HuH-7 (cell line): ENCODE results near the gene ZNF814.
"Not testable (repeated sequence)": the region's sequence is repeated elsewhere in the genome, so short reads cannot be mapped to it uniquely, and the experiment has no call there.

Experiments
- DNase-seq: peaks from one replicate; pipeline ENCODE4 v3.0.0; 2011; ENCODE audit warnings: low spot score

ZNF814 gene

DNA sequence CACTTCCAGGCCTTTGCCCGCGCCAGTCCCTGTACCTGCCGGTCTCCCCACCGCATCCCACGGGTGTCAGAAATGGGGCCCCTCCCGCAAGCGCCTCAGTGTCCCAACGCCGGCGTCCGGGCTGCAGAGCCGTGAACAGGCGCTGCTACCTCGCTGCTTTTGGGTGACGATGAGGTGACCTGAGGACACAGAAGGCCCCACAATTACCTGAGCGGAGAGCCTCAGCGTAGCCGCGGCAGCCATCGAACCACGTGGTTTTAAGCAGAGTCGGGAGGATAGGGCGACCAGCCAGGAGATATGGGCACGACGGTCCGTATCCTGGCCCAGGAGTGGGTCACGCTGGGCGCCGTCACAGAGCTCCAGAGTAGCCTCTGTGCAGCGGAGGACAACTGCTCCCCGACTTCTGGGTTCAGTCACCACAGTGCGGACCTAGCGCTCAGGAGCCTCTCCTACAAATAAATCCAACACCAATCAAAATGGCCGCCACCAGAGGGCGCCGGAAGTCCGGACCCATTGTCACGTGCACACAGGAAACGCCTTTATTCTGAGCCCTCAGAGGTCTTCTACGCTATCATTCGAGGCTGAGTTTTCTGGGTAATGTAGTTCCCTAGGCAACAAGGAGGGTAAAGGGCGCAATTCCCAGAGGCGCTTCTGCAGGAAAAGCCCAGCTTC is at the start of gene ZNF814:
ZNF814 (minus strand) TSS at position 478 of the 672 bp plus-strand sequence; CDS start at position 243, 235 bp downstream.
- no peak for DNase-seq

DNA sequence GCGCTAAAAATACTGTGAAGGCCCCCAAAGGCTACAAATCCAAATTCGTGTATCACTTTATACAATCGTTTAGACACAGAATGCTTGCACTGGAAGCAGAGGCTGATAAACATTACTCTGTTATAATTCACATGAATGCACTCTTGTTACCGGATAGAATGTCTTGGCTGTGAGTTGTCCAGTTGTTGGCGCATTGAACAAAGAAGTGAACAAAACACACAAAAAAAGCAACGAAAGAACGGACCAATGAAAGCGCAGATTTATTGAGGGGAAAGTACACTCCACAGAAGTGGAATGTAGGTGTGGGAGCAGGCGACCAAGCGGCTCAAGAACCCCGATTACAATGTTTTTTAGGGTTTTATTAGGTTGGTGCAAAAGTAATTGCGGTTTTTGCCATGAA is 46.9 kb upstream of the ZNF814 start:
- no peak for DNase-seq

DNA sequence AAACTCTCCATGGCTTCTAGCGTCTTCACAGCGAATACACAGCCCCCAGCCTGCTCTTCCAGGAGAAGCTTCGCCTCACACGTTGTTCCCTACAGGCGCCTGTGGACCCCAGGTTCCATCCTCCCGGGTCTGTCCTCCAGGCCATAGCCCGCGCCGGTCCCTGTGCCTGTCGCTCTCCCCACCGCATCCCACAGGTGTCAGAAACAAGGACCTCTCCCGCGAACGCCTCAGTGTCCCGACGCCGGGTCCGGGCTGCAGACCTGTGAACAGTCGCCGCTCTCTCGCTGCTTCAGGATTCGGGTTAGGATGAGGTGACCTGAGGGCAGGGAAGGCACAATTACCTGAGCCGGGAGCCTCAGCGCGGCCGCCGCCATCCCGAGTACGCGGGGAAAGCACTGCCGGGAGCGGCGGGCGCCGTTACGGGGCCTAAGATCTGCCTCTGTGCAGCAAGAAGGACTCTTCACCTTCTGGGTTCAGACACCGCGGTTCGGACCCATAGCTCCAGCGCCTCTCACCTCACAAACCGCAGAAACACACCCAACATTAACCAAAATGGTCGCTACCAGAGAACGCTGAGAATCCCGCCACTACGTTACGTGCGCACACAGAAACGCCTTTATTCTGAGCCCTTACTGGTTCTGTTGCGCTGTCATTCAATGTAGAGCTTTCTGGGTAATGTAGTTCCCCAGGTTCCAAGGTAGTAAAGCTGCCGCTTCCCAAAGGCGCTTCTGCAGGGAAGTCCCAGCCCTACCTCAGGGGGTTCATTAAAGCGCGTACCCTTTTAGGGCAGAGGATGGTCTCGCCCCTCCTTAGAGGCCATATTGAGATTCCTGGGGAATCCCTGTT is 46.2 kb upstream of the ZNF814 start, which contains the start of gene ZNF418:
ZNF418 (minus strand) TSS at position 583 of the 846 bp plus-strand sequence. CDS start 1,580 bp downstream, outside the sequence.
- no peak for DNase-seq

DNA sequence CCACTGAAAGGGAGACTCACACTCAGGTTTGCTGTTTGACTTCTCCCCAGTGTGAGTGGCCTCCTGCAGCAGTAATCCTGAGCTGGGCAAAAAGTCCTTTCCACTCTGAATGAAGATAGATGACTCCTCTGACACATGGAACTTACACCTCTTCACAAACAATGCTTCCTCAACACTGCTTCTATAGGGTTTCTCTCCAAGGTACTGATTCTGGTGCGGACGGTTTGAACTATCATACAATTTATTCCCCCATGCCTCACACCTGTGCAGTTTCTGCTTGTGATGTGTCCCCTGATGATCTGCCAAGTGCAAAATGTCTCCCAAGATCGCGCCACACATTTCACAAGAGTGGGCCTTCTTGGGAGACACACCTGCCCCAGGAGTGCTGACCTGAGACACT is 38.8 kb upstream of the ZNF814 start:
- DNase-seq, result no peak

DNA sequence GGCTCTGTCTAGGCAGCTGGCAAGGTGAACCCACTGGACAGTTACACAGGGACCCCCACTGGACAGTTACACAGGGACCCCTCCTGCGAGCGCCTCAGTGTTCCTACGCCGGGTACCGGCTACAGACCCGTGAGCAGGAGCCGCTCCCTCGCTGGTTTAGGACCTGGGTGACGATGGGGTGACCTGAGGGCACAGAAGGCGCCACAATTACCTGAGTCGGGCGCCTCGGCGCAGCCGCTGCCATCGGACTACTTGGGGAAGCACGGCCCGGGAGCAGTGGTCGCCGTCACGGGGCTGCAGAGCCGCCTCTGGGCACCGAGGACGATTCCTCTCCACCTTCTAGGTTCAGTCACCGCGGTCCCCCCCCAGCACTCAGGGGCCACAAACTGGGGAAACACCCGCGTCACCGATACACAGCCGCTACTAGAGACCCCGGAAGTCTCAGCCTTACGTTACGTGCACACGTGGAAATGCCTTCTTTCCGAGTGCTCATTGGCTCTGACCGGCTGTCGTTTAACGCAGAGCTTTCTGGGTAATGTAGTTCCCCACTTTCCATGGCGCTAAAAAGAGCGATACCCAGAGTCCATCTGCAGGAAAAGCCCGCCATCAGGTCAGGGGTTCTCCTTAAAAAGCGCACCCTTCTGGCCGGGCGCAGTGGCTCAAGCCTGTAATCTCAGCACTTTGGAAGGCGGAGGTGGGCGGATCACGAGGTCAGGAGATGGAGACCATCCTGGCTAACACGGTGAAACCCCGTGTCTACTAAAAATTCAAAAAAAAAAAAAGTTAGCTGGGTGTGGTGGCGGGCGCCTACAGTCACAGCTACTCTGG is 27.5 kb upstream of the ZNF814 start, which contains the start of gene ZNF417:
ZNF417 (minus strand) TSS at position 425 of the 828 bp plus-strand sequence; CDS start at position 244, 181 bp downstream.
- DNase-seq, result peak; percentile 92

DNA sequence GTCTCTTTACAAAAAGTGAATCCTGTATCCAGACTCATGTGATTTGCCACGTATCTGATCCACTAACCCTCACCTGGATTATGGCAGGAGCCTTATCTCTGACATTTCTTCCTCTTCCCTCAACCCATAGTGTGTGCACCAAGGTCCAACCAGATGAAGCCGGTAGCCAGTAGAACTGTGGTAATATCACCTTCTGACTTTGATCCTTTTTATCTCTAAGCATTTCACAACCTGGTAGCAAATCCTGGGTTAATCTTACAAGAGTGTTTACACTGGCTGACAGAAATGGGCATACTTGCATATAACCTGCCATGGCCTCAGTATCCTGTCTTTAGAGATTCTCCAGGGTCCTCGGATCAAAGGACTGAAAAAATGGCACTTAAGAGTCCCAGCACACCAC is 25.7 kb upstream of the ZNF814 start:
- DNase-seq, result no peak

DNA sequence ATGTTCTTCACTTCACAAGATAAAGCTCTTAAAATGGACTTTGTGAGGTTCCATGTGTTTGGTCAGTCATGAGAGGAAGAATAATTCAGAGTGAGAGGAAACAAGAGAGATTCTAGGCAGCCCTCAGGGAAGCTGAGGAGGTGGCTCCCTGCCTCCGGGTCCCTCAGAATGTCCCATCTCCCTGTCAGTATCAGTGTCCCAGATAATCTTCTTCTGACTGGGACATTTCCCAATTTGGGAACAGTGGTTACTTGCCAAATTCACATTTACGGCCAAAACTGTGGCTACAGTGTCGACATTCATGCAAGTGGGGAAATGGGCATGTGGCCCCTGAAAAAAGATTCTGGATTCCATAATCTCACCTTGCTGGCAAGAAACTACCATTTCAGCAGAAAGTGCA is 18.6 kb upstream of the ZNF814 start:
- DNase-seq, result no peak

DNA sequence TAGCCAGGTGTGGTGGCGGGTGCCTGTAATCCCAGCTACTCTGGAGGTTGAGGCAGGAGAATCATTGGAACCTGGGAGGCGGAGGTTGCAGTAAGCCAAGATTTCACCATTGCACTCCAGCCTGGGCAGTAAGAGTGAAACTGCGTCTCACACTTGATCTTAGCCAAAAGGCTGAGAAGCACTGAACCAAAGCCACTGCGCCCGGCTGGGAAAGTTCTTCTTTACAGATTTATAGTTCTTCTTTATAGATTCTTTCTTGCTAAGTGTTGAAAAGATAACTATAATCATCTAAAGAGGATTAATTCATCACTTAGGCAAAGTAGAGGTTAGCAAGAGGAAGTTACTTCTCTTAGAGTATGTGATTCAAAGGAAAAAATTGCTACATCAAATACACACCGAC is 16.4 kb upstream of the ZNF814 start:
- DNase-seq, result no peak

DNA sequence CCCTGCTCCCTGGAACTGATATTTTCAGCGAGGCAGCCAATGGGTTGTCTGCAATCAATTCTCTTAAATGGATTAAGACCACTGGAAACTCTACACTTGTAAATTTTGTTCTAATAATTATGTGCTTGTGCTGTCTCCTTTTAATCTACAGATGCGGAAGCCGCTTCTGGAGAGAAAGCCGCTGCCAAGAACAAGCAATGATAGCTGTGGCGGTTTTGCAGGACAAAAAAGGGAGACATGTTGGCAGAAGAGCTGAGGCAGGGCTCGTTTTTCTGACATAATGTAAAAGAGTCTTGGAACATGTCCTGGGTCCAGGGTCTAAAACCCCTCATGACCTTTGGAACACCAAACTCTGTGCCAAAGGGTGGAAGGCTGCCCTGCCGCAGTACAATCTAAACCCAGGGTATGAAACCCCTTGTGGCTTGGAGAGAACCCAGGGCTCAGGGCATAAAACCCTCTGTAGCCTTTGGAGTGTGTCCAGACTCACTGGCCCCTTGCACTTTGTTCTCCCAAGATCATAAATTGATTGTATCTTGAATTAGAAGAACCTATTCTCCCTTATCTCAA is 14.9 kb upstream of the ZNF814 start:
- no peak for DNase-seq

DNA sequence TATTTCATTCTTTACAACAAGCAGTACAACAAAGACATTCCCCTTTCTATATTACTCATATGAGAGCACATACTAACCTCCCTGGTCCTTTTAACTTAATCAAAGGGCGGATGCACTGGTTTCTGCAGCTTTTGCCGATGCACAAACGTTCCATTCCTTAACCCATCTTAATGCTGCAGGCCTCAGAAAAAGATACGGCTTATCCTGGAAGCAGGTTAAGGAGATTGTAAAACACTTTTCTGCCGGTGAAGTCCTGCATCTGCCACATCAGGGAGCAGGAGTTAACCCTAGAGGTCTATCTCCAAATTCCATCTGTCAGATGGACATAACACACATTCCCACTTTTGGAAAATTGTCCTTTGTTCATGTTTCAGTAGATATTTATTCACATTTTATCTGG is 11.5 kb upstream of the ZNF814 start:
- no peak for DNase-seq

DNA sequence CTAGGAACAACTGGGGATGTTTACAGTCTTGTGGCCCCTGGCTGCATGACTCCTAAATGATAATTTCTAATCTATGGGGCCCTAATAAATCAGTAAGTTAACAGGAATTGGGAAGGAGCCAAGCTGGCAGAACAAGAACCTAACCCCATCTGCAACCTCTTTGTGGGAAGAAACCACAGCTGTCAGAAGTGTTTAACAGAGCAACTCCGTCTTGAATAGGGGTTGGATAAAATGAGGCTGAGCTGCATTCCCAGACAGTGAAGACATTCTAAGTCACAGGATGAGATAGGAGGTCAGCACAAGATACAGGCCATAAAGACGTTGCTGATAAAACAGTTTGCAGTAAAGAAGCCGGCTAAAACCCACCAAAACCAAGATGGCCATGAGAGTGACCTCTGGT is 1.9 kb upstream of the ZNF814 start:
- DNase-seq, result not testable (repeated sequence)

DNA sequence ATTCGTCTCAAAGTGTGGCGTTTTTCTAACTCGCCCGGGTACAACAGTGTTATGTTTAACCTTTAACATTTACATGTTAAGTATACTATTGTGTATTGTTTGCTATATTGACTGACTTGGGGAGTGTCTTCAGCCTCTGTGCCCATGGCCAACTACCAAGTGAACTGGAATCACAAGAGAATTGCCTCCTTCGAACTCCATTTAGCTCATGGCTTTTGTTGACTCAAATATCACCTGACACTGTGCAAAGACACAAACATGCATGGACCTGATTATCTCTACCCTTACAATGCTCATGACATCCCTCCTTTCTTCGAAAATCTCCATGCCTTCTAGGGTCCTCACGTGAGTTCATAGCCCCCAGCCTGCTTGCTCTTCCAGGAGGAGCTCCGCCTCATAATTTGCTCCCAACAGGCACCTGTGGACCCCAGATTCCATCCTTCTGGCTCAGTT is 704 bp downstream of the ZNF814 start:
- DNase-seq, result no peak

DNA sequence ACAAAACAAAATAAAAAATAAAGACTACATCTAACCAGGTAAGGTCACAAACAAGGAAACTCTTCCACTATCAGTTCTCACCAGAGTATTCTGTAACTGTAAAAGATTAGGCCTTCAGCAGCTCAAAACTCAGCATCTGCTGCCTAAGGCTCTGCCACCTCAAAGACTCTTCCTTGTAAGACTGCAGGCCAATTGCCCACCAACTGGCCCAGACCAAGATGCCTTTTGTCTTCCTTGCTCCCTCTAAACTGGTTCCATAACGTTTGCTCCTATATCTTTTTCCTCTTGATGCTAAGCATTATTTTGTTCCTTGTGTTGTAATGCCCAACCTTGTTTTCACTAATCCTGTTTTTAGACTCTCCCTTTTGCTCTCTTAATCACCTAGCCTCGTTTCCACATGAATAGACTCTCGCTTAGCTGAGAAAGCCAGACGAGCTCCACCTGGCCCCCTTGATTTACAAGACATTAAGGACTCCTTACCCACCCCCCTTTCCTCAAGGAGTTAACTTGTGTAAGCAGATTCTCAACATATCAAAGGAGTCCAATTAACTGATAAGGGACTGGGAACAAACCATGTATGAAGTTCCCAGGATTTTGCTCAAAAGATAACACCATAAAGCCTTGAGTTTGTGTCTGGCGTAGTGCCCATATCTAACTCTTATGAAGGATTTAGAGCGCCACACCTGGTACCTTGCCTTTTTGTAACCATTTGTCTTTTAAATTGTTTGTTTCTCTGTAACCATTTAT is 1.5 kb downstream of the ZNF814 start:
- no peak for DNase-seq

DNA sequence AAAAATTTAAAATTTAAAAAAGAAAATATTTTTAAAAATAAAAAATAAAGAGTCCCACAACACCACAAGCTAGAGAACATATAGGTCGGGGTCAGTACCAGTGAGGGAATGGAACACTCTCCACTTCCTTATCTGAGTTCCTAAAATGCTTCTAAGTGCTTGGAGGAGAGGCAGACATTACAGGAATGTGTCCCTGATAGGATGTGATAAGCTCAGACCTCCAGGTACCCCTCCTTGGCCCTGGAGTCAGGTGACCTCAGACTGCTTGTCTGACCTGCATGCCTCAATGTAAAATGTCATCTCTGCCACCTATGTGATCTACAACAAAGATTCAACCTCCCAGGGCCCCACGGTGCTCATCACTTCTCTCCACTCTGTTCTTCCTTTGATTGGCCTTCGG is 2.8 kb downstream of the ZNF814 start:
- DNase-seq, result no peak

DNA sequence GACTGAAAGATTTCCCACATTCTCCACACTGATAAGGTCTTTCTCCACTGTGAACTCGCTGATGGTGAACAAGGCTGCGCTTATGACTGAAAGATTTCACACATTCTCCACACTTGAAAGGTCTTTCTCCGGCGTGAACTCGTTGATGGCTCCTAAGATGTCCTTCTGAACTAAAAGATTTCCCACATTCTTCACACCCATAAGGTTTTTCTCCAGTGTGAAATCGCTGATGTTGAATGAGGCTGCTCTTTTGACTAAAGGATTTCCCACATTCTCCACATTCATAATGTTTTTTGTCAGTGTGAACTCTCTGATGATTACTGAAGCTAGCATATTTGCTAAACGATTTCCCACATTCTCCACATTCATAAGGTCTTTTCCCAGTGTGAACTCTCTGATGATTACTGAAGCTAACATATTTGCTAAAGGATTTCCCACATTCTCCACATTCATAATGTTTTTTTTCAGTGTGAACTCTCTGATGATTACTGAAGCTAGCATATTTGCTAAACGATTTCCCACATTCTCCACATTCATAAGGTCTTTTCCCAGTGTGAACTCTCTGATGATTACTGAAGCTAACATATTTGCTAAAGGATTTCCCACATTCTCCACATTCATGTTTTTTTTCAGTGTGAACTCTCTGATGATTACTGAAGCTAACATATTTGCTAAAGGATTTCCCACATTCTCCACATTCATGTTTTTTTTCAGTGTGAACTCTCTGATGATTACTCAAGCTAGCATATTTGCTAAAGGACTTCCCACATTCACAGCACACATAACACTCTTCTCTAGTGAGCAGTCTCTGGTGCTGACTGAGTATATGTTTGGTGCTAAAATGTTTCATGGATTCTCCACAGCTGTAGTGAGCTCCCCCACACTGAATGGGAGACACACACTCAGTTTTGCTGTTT is 14.7 kb downstream of the ZNF814 start:
- DNase-seq, result not testable (repeated sequence)

DNA sequence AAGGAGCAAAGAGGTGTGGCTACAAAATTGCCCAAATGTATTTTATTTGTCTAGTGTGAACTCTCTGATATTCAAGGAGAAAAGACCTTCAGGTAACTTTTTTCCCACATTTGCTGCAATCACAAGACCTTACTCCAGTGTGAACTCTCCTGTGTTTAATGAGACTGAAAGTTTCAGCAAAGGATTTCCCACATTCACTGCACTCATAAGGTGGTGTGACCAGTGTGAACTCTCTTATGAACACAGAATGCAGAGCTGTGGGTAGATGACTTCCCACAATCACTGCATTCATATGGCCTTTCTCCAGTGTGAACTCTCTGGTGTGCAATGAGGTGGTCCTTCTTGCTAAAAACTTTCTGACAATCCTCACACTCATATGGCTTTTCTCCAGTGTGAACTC is 16.4 kb downstream of the ZNF814 start:
- no peak for DNase-seq

DNA sequence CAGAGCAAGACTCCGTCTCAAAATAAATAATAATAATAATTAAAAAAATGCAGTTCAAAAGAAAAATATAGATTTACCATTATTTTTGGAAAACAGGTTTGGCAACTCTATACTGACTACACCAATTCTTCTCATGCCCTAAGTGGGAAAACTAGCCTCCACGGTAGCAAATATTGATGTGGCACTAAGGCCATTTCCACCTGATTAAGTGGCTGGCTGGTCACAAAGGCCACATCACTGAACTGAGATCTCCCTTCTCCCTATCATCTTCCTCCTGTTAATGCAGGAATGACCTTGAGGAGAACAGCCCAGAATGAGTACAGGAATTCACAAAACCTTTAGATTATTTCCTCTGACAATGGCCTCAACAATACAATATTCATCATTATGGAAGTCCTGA is 18.6 kb downstream of the ZNF814 start:
- no peak for DNase-seq

DNA sequence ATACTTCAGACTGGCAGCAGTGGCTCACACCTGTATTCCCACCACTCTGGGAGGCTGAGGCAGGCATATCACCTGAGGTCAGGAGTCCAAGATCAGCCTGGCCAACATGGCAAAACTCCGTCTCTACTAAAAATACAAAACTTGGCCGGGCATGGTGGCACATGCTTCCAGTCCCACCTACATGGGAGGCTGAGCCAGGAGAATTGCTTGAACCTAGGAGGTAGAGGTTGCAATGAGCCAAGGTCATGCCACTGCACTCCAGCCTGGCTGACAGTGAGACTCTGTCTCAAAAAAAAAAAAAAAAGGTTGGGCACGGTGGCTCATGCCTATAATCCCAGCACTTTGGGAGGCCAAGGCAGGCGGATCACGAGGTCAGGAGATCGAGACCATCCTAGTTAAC is 19.2 kb downstream of the ZNF814 start:
- DNase-seq, result not testable (repeated sequence)

DNA sequence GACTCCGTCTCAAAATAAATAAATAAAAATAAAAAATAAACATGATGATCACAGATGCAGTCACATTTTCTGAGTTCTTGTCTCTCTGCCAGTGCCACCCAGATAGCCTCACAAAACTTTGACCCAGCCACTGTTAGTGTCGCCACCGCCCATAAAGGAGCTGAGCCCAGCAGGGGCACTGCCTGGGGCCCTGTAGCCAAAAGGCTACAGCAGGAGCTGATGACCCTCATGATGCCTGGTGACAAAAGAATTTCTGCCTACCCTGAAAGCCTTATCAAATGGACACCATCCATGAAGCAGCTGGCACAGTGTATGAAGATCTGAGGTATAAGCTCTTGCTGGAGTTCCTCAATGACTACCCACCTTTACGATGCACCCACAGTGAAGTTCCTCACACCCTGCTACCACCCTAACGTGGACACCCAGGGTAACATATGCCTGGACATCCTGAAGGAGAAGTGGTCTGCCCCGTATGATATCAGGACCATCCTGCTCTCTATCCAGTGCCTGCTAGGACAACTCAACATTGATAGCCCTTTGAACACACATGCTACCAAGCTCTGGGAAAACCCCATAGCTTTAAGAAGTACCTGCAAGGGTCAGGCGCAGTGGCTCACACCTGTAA is 20.9 kb downstream of the ZNF814 start:
- DNase-seq, result no peak

DNA sequence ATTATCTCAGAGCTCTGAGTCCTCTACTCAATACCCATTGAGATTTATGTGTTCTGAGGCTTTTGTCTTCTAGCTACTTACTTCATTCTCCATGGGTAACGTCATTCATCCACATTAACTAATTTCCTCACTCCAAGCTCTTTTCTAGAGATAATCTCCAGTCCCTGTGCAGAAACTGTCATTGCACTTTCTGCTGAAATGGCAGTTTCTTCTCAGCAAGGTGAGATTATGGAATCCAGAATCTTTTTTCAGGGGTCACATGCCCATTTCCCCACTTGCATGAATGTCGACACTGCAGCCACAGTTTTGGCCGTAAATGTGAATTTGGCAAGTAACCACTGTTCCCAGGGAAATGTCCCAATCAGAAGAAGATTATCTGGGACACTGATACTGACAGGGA is 26.5 kb downstream of the ZNF814 start:
- DNase-seq, result not testable (repeated sequence)
